Type B pancreatic cell (in vitro differentiated cells): ENCODE results near the gene EGLN3. TPM values are rescaled to one million over a fixed set of nuclear protein-coding genes. Genes with fewer than 3 reads are reported as not detected.
A peak's percentile ranks its signal among the peaks of the same experiment; 100 is the strongest.

Source experiments
- DNase-seq: peaks from one replicate; pipeline ENCODE4 v3.0.0; 2021; ENCODE audit warnings: mixed read lengths; ENCODE audit not compliant: unreplicated experiment; ENCODE audit errors: extremely low spot score
- H3K27ac Mint-ChIP-seq: 2 replicates; pipeline ENCODE4 v1.8.0; 2021; ENCODE audit warnings: mild to moderate bottlenecking, mixed read lengths
- H3K27me3 Mint-ChIP-seq: 2 replicates; pipeline ENCODE4 v1.8.0; 2021; ENCODE audit warnings: mixed read lengths
- H3K36me3 Mint-ChIP-seq: 2 replicates; pipeline ENCODE4 v1.8.0; 2021; ENCODE audit warnings: mixed read lengths
- H3K4me1 Mint-ChIP-seq: one replicate; pipeline ENCODE4 v1.8.0; 2021; ENCODE audit warnings: mixed read lengths; ENCODE audit not compliant: unreplicated experiment
- H3K4me3 Mint-ChIP-seq: 2 replicates; pipeline ENCODE4 v1.8.0; 2021; ENCODE audit warnings: mild to moderate bottlenecking, mixed read lengths
- H3K9me3 Mint-ChIP-seq: 2 replicates; pipeline ENCODE4 v1.8.0; 2021; ENCODE audit warnings: mixed read lengths
- CTCF ChIP-seq: fragments of 200-600 bp; sonication (generic); conservative IDR thresholded peaks from 2 replicates; pipeline ENCODE4 v1.5.0; 2021; ENCODE audit warnings: antibody characterized with exemption, mild to moderate bottlenecking
- long read RNA-seq: library from polyadenylated mRNA; unstranded; transcript quantifications from one replicate; pipeline ENCODE4 v2.0.0, GENCODE V29; 2020
- total RNA-seq: library from RNA; stranded (reverse); gene quantifications from 2 replicates; pipeline ENCODE4 v1.2.1, GENCODE V29; 2021; ENCODE audit warnings: low replicate concordance

The EGLN3 gene
- 13.2 and 13.6 TPM in 2 replicates for total RNA-seq
- long read RNA-seq, transcript EGLN3-201 (5 exons, 2,709 nt): major isoform, 18 of 28 reads
- long read RNA-seq, transcript EGLN3-205 (1 exons, 2,849 nt): minor isoform, 6 of 28 reads
- long read RNA-seq, partial matches to known transcripts: 1 of 28 reads
- long read RNA-seq, other reads (novel, unspliced or antisense): 0 of 28 reads

DNA sequence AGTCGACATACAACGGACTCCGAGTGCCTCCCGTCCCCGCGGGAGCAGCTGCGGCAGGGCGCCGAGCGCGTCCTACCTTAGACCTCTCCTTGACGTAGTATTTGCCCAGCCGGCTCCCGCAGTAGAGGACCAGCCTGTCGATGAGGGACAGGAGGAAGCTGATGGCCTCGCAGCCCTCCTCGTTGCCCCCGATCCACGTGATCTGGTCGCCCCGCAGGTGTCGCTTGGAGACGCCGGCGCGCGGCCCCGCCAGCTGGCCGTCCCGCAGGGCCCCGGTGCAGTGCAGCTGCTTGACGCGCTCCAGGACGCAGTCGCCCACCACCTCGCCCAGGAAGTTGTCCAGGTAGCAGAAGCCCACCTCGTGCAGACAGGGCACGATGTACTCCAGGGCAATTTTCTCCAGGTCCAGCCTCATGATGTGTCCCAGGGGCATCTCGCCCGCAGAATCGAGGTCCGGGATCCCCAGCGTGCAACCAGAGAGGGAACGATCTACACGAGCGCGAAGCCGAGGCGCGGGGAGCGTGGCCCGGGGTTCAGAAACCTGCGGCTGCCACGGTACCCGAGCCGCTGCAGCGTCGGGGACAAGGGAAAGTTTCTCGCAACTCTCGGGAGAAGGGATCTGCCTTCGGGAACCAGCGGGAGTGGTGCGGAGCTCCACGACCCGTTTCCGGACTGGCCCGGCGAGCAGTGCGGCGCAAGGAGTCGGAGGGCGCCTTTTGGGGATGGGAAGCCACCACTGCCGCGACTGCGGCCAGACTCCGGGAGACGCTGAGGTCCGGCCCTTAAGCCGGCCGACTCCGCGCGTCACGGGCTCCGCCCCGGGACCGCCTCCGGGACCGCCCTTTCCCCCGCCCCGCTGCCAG is at the start of gene EGLN3:
Gene EGLN3 (minus strand): TSS at position 755 of the 863 bp plus-strand sequence. CDS start 322 bp downstream, at position 433.
- peak; percentile 89 for DNase-seq
- Mint-ChIP-seq H3K36me3 (no peaks in the 10 kb centered on the region), H3K4me3 (peak within 1 kb of the TSS; percentile 93), H3K27me3 (peaks cover 49% of the 10 kb centered on the region), H3K4me1 (peaks cover 25% of the 10 kb centered on the region), H3K9me3 (no peaks in the 10 kb centered on the region), H3K27ac (peak within 1 kb of the TSS; percentile 82)
- no peak for TF ChIP-seq CTCF

DNA sequence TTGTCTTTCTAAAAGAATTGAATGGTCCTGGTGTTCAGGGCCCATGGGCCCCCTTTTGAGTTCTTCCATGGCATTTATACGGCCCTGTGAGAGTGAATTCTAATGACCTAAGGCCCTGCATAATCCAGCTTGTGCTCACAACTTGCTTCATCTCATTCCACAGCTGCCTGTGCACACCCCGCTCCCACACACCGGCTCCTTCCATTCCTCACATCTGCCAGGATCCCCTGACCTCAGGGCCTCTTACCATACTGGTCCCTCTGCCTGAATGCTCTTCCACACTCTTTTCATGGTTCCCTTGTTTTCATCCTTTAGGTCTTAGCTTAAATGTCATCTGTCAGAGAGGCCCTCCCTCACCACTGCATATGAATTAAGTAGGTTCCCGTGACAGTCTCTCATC is 49.5 kb upstream of the EGLN3 start:
- H3K27me3 Mint-ChIP-seq: no peaks in the 10 kb centered on the region
- no peaks in the 10 kb centered on the region for H3K36me3 Mint-ChIP-seq
- no peak for DNase-seq
- H3K4me1 Mint-ChIP-seq: peaks cover 13% of the 10 kb centered on the region
- no peak for TF ChIP-seq CTCF
- no peak overlapping the region for H3K27ac Mint-ChIP-seq
- H3K9me3 Mint-ChIP-seq: no peaks in the 10 kb centered on the region
- no peak overlapping the region for H3K4me3 Mint-ChIP-seq

DNA sequence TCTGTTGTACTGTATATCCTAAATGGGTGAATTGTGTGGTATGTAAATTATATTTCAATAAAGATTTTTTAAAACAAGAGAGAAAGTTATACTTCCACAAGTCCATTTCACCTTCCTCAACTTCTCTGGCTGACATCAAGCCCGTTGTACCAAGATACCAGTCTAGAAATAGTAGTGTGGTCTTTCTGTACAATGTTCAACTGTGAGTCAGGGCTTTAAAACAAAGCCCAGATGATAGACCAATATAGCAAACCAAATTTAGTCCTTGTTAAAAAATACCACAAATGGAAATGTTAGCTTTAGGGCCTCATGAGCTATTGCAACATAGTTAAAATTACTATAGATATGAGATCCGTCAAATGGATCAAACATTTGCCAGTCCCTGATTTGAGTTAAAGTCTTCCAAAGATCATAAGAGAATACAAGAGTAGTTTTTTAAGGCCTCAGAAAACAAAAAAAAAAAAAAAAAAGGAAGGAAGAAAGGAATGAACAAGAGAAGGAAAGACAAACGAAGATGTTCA is 49.0 kb upstream of the EGLN3 start:
- no peak for DNase-seq
- no peaks in the 10 kb centered on the region for H3K9me3 Mint-ChIP-seq
- no peaks in the 10 kb centered on the region for H3K36me3 Mint-ChIP-seq
- TF ChIP-seq CTCF: no peak
- peaks cover 13% of the 10 kb centered on the region for H3K4me1 Mint-ChIP-seq
- H3K27ac Mint-ChIP-seq: no peak overlapping the region
- H3K4me3 Mint-ChIP-seq: no peak overlapping the region
- no peaks in the 10 kb centered on the region for H3K27me3 Mint-ChIP-seq

DNA sequence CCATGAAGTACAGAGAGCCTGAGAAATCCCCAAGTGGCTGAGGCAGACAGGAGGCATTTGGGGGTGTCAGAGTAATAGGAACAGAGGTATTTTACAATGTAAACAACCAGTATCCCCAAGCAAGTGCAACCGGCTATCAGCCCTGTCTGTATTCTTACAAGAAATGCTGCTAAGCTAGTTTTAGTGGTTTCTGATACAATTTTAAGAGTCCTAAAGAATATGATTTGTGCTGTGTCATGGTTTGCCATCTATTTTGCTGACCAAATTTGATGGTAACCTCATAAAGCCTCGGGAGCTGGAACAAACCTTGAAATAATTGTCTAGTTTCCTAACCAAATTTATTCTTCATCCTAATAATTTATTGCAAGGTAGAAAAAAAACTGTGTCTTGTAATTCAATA is 46.7 kb upstream of the EGLN3 start:
- H3K4me1 Mint-ChIP-seq: peaks cover 13% of the 10 kb centered on the region
- H3K4me3 Mint-ChIP-seq: peak overlapping the region; percentile 3
- no peaks in the 10 kb centered on the region for H3K9me3 Mint-ChIP-seq
- H3K27me3 Mint-ChIP-seq: no peaks in the 10 kb centered on the region
- no peak for TF ChIP-seq CTCF
- H3K27ac Mint-ChIP-seq: peak overlapping the region; percentile 61
- H3K36me3 Mint-ChIP-seq: no peaks in the 10 kb centered on the region
- no peak for DNase-seq

- Mint-ChIP-seq H3K4me1 (peaks cover 5% of the 10 kb centered on the region), H3K9me3 (no peaks in the 10 kb centered on the region), H3K27me3 (no peaks in the 10 kb centered on the region), H3K36me3 (no peaks in the 10 kb centered on the region), H3K27ac (no peak overlapping the region), H3K4me3 (no peak overlapping the region)
- TF ChIP-seq CTCF: no peak
- DNase-seq: no peak
Measured at GRCh38 chr14:33996462-33996861, 45.6 kb upstream of the EGLN3 start.
